Sigmoid colon (tissue), 4 donors: ENCODE results near the gene TXNRD2.

ENCODE experiments used
- POLR2AphosphoS5 ChIP-seq, 4 donors: sonication (generic); formaldehyde crosslinking; IDR thresholded peaks; one replicate each; pipeline ENCODE4 v1.6.1; 2017; ENCODE audit warnings: antibody characterized with exemption in 4 of 4
- TF ChIP-seq, protein P1 (sequence below), 4 experiments: fragments of 450-650 bp in 3 of 4; fragments of 200-600 bp in 1 of 4; IDR thresholded peaks; one replicate each; pipeline ENCODE4 v1.5.1; 2016 to 2019; ENCODE audit warnings: antibody characterized with exemption in 4 of 4, mild to moderate bottlenecking in 3 of 4, moderate library complexity in 2 of 4

DNA sequence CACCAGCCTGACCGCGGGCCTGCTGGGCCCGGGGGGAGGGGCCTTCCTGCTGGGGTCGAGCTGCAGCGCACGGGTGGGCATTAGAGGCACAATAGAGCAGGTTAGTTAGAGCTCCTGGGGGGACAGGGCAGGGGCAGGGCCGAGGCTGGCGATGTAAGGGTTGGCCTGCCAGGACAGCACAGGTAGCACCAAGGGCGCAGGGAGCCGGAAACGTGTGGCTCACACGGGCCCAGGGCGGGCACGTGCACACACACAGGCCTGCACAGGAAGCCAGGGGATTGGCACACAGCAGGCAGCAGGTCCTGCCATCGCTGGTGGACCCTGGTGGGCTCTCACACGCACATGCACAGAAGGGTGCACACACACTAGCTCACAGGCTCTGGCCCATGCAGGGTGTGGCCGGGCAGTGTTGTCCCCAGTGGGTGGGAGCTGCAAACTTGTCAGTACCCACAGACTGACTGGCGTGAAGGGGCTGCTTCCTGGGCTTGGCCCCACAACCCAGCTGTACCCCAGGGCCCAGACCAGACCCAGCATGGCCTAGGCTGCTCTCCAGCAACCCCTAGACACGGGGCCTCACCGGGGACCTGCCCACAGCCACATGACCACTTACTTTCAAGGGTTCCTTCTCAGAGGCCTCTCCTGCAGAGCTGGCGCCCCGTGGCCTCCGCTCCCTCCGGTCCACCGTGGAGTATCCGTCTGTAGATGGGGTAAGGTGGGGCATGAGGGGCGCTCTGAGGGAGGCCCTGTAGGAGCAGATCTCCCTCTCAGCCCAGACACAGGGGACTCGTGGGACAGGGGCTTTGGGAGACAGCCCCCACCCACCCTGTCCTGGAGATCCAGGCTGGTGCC lies 29.9 kb upstream of the TXNRD2 start:
- TF ChIP-seq, protein P1, sequence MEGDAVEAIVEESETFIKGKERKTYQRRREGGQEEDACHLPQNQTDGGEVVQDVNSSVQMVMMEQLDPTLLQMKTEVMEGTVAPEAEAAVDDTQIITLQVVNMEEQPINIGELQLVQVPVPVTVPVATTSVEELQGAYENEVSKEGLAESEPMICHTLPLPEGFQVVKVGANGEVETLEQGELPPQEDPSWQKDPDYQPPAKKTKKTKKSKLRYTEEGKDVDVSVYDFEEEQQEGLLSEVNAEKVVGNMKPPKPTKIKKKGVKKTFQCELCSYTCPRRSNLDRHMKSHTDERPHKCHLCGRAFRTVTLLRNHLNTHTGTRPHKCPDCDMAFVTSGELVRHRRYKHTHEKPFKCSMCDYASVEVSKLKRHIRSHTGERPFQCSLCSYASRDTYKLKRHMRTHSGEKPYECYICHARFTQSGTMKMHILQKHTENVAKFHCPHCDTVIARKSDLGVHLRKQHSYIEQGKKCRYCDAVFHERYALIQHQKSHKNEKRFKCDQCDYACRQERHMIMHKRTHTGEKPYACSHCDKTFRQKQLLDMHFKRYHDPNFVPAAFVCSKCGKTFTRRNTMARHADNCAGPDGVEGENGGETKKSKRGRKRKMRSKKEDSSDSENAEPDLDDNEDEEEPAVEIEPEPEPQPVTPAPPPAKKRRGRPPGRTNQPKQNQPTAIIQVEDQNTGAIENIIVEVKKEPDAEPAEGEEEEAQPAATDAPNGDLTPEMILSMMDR (IDR thresholded peaks at IDR 0.05), result no peak
- TF ChIP-seq POLR2AphosphoS5 (IDR thresholded peaks at IDR 0.05), result peak in 1 of 4 donors; percentile 5
